ENCODE measurements around the gene LTO1. TPM values are rescaled to one million over a fixed set of nuclear protein-coding genes. Genes with fewer than 3 reads are reported as not detected.
A peak's percentile ranks its signal among the peaks of the same experiment; 100 is the strongest.

LTO1 gene
- total and polyA plus RNA-seq, 2 of the 13 experiments (the other 11 are each of a cell fraction or from before 2014, with no cell fraction given) = 11.8 to 15.0 TPM

GRCh38 chr11:69640995-69641581 is 34.1 kb downstream of the LTO1 start, which contains the start of gene CCND1 (continued):
- TF ChIP-seq ZNF609 (CRISPR knock-in tag; IDR thresholded peaks at IDR 0.05; ENCODE audit: borderline replicate concordance) = no peak
- no peak for TF ChIP-seq PLRG1 (conservative IDR thresholded peaks at IDR 0.05)
- TF ChIP-seq AHDC1 (CRISPR knock-in tag; IDR thresholded peaks at IDR 0.05; ENCODE audit: borderline replicate concordance) = no peak
- no peak for TF ChIP-seq SNAPC2 (CRISPR knock-in tag; IDR thresholded peaks at IDR 0.05)
- TF ChIP-seq HNF1A (IDR thresholded peaks at IDR 0.05; ENCODE audit: low read depth) = no peak
- TF ChIP-seq HNF1A (CRISPR knock-in tag; IDR thresholded peaks at IDR 0.05; ENCODE audit: borderline replicate concordance) = no peak
- TF ChIP-seq HNRNPUL1 (IDR thresholded peaks at IDR 0.05; ENCODE audit: low read depth, low read length) = no peak
- TF ChIP-seq REPIN1 (CRISPR knock-in tag; IDR thresholded peaks at IDR 0.05; ENCODE audit: borderline replicate concordance, low read depth) = peak; percentile 65; the same call in 1 of the 2 replicates
- TF ChIP-seq PLSCR1 (CRISPR knock-in tag; IDR thresholded peaks at IDR 0.05; ENCODE audit: borderline replicate concordance) = no peak
- no peak for TF ChIP-seq ZSCAN12 (CRISPR knock-in tag; IDR thresholded peaks at IDR 0.05)
- TF ChIP-seq KLF6 (CRISPR knock-in tag; IDR thresholded peaks at IDR 0.05) = peak; percentile 78
- TF ChIP-seq NR1H2 (CRISPR knock-in tag; IDR thresholded peaks at IDR 0.05; ENCODE audit: borderline replicate concordance, low read depth) = no peak; the same call in 1 of the 2 replicates
- no peak for TF ChIP-seq KAT2B (IDR thresholded peaks at IDR 0.05; ENCODE audit: borderline replicate concordance, low read depth, low read length)

All from HepG2 (cell line).